ENCODE results near the gene FAM229A. TPM values are rescaled to one million over a fixed set of nuclear protein-coding genes. Genes with fewer than 3 reads are reported as not detected.
"Not testable (repeated sequence)": the region's sequence is repeated elsewhere in the genome, so short reads cannot be mapped to it uniquely, and the experiment has no call there.

Gene FAM229A
- total RNA-seq, 1 donor, result 7.8 TPM

DNA sequence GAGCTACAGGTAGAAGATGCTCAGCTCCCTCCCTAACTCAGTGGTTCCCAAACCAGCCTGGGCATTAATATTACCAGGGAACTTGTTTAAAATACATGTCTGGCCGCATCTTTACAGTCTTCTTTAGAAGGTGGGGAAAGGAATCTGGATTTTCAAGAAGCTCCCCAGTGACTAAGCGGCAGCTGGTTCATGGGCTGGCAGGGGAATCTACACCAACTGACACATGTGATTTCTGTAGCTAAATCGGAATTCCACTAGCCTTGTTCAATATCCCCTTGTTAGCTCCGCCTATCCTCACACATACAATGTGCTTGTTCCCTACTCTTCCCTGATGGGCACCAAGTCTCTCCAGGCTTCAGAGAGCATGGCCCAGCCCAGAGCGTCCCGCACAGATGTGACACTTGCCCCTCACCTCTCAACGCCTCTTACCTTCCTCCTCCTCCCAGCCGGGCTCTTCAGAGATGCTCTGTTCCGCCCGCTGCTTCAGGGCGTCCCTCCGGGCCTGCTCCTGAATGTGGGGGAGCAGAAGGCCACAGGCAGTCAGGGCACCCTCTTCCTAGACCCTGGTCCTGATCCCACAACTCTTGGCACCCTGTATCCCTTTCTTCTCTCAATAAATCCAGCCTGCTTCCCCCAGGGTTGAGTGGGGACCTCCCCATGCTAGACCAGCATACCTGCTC is 15.4 kb upstream of the FAM229A start:
- no peak for DNase-seq (ENCODE audit: low read depth in 2 of 3, low spot score in 2 of 3)

- DNase-seq (ENCODE audit: low read depth in 2 of 3, low spot score in 2 of 3), result no peak
Measured at GRCh38 chr1:32376199-32376598, 13.9 kb upstream of the FAM229A start.

DNA sequence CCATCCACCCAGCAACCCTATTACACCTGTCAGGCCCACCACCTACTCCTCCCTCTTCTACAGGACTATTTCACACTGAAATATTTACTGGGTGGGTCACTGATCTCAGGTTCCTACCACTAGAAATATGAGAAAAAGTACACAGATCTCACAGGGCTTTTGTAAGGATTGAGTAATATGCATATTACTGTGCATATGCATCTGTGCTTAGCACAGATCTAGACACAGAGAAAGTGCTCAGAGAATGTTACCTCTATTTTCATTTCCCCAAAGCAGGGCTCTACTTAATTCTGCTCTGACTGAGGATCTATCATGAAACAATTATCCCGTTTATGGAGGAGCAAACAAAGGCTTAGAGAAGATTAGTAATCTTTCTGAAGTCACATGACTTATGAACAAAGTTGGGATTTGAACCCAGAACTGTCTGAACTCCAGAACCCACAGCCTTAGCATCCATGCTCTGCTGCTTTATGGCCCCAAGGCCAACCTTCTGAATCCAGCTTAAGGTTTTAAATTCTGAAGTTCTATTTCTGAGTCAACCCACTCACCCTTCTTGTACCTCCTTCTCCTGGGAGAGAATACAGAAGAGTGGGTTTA is 11.8 kb upstream of the FAM229A start:
- DNase-seq (ENCODE audit: low read depth in 2 of 3, low spot score in 2 of 3), result no peak

DNA sequence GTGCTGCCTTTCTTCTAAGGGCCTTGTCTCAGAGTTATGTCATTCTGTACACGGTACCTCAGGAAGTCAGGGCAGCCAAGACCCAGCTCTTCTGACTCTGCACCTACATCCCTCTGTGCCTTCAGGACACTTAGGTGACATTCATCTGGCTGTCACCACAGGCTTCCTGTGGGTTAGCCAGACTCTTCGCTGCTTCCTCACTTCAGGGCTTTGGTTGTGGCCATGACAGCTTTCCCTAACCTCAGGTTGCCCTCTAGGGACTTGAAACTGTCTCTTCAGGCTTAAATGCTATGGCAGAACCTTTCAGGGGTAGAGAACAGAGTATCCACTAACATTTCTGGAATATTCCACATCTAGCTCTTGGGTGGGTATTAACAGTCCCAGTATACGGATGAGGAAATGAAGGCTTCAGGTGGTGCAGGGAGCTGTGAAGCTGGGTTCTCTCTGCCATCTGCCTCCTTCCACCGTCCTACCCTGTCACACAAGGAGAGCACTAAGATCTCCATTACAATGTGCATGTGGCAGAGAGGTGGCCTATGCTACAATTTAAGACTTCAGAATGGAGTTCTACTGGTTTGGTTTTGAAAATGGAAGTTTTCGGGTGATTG is 10.0 kb upstream of the FAM229A start:
- peak; percentile 36 to 88 (median 78) for DNase-seq (ENCODE audit: low read depth in 2 of 3, low spot score in 2 of 3)

DNA sequence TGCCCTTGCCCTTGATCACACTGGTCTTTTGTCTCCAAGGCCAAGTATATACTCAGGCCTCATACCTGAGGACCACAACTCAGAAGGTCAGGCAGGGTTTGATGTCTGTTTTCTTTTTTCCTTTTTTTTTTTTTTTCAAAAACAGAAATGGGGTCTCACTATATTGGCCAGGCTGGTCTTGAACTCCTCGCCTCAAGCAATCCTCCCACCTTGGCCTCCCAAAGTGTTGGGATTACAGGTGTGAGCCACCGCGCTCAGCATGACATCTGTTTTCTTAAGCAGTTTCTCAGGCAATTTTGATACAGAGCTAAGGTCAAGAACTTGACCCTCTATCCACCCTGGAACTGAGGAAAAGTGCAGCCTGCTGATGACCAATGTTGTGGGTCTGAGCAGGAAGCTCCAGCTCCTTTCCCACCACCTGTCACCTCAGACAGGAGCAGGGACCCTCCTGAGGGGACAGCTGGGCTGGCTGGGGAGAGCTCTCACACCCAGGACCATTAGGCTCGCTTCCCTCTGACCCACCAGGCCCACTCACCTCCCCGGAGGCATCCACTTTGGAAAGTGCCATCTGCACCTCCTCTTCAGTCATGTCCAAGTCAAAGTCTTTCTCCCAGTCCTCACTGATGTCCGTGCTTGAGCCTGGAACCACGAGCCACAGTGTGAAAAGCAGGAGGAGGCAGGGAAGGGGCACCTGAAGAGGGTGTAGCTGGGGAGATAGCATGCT is 5.8 kb upstream of the FAM229A start:
- no peak for DNase-seq (ENCODE audit: low read depth in 2 of 3, low spot score in 2 of 3)

DNA sequence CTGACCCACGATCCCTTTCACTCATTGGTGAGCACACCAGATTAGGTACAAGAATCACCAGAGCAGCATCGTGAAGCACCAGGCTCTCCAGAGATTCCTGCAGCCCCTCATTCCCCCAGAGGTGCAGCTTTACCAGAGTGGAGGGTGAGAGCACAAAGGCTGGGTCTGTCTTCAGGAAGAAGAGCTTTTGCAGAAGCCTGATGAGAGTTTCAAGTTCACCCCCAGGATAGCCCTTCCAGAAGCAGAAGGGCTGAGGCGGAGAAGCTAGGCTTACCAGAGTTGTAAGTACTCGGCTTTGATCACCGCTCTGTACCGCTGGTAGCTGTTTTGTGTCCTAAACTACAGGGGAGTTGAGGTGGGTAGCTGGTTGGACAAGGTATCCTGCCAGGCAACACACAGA is 3.2 kb upstream of the FAM229A start:
- no peak for DNase-seq (ENCODE audit: low read depth in 2 of 3, low spot score in 2 of 3)

- no peak for DNase-seq (ENCODE audit: low read depth in 2 of 3, low spot score in 2 of 3)
Measured at GRCh38 chr1:32364836-32365235, 2.6 kb upstream of the FAM229A start.

DNA sequence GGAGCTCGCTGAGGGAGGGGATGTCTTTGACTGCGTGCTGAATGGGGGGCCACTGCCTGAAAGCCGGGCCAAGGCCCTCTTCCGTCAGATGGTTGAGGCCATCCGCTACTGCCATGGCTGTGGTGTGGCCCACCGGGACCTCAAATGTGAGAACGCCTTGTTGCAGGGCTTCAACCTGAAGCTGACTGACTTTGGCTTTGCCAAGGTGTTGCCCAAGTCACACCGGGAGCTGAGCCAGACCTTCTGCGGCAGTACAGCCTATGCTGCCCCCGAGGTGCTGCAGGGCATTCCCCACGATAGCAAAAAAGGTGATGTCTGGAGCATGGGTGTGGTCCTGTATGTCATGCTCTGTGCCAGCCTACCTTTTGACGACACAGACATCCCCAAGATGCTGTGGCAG is 1.4 kb upstream of the FAM229A start:
- no peak for DNase-seq (ENCODE audit: low read depth in 2 of 3, low spot score in 2 of 3)

DNA sequence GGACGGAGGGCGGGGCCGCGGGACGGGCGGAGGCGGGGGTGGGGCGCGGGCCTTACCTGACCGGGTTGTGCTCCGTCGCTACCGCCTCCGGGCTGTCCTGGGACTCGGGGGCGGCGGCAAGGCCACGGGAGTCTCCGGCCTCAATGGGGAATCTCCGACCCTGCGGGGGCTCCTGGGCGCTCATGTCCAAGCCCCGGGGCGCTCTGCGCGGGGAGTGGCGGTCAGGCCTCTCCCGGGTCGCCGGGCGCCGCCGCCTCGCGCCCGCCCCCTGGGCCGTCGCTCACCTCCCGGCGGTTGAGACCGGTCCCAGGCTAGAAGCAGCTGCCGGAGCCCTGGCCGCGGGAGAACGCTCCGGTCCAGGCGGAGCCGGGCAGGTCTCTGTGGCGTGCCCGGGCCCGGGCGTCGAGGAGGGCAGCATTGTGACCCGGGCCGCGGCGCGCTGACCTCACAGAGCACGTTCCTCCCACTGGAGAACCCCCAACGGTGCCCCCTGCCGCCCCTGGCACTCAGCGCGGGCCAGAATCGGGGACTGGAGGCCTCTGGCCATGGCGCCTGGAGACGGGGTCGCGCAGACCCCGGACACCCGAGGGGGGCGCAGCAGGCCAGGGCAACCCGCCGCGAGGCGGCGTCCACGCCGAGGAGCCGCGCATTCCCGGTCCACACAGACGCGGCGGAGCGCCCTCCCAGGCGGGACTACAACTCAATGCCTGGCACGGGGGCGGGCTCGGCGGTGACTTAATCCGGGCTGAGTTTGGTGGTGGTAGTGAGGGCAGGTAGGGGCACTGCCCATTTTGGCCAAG is 411 bp downstream of the FAM229A start:
- DNase-seq (ENCODE audit: low read depth in 2 of 3, low spot score in 2 of 3), result peak in 2 of 3 donors; percentile 20 to 51

GRCh38 chr1:32361308-32361673 is 994 bp downstream of the FAM229A start:
- DNase-seq (ENCODE audit: low read depth in 2 of 3, low spot score in 2 of 3), result no peak

- DNase-seq (ENCODE audit: low read depth in 2 of 3, low spot score in 2 of 3), result no peak
Measured at GRCh38 chr1:32358435-32358834, 3.9 kb downstream of the FAM229A start.

DNA sequence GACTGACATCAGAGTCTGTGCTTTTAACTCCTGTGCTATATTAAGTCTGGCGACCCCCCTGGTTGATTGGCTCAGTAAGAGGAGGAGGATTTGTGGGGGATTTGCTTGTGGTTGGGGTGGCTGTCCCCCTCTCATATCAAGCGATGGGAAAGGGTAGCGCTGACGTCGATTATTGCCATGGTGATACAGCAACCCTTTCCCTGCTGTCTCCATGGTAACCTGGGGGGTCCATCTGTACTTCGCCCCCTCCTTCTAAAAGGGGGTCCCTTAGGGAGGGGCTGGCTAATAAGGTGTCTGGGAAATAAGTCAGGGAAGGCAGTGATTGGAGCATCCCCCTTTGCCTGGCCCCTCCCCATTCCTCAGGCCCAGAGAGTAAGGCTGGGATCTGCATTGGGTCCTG is 4.7 kb downstream of the FAM229A start:
- DNase-seq (ENCODE audit: low read depth in 2 of 3, low spot score in 2 of 3), result no peak

GRCh38 chr1:32356478-32356877 is 5.8 kb downstream of the FAM229A start:
- DNase-seq (ENCODE audit: low read depth in 2 of 3, low spot score in 2 of 3), result no peak

- DNase-seq (ENCODE audit: low read depth in 2 of 3, low spot score in 2 of 3), result not testable (repeated sequence)
Measured at GRCh38 chr1:32355778-32356177, 6.5 kb downstream of the FAM229A start.

GRCh38 chr1:32353886-32354570 is 8.3 kb downstream of the FAM229A start:
- DNase-seq (ENCODE audit: low read depth in 2 of 3, low spot score in 2 of 3), result no peak

GRCh38 chr1:32353431-32353830 is 8.9 kb downstream of the FAM229A start:
- no peak for DNase-seq (ENCODE audit: low read depth in 2 of 3, low spot score in 2 of 3)

DNA sequence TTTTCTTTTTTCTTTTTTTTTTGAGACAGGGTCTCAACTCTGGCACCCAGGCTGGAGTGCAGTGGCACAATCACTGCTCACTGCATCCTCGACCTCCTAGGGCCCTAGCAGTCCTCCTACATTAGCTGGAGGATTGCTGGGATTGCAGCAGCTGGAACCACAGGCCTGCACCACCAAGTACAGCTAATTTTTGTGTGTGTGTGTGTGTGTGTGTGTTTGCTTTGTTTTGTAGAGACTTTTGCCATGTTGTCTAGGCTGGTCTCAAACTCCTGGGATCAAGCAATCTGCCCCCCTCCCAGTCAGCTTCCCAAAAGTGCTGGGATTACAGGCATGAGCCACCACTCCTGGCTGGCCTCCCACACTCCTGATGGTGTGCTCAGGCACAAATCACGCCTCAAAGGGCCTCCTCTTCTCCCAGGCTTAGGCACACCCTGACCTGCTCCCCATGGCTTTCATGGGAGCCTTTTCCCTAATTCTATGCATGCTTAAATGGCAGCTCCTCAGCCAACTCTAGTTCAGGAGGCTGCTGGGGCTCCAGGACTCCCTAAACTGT is 9.4 kb downstream of the FAM229A start:
- no peak for DNase-seq (ENCODE audit: low read depth in 2 of 3, low spot score in 2 of 3)

DNA sequence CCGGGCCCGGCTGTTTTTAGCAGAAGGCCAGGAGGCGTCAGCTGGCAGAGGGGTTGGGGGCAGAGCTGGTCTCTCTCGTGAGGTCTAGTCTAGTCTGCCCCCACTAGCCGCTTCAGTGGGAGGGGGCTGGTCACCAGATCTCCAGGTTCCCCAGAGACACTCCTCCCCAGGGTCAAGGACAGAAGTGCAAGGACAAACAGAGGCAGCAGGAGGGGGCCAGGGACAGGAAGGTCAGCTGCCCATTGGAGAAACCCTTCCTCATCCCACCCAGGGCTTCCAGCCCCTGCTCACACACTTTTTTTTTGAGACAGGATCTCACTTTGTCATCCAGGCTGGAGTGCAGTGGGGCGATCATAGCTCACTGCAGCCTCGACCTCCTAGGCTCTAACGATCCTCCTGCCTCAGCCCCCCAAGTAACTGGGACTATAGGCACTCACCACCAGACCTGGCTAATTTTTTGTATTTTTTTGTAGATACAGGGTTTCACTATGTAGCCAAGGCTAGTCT is 10.0 kb downstream of the FAM229A start:
- DNase-seq (ENCODE audit: low read depth in 2 of 3, low spot score in 2 of 3), result no peak

DNA sequence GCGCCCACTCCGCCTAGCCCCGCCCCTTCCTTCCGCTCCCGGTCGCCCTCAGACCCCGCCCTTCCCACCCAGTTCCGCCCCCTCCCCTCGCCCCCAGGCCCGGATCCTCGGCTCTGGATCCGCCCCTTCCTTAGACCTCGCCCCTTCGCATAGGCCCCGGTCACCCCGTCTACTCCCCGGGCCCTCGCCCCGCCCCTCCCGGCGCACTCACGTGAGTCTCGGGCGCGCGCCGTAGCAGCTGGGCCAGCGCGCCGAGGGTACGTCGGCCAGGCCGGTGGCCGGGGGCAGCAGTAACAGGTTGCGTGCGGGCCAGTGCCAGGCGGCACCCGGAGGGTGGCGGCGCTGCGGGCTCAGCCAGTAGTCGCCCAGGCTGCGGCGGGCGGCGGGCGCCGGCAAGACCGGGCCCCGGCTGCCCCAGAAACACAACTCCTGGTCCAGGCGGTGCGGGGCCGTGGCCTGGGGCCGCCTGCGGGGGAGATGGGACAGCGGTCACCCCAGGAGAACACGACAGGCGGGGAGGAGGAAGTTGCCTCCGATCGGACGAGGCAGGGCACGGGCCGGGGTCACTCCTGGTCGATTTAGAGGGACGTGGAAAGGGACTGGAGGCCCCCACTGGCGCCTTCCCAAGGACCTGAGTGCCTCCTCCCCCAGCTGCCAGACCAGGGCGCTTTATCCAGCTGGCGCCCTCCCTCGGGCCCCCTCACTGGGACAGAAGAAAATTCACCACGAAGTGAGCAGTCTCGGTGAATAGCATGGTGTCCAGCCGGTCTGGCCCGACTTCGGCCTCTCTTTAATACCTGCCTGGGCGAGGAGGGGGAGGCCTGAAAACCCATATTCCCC is 10.7 kb downstream of the FAM229A start:
- DNase-seq (ENCODE audit: low read depth in 2 of 3, low spot score in 2 of 3), result peak in 2 of 3 donors; percentile 96 to 97
